Epidermal melanocyte (primary cell): ENCODE data around the gene SNAP91.
"Not testable (repeated sequence)": the region's sequence is repeated elsewhere in the genome, so short reads cannot be mapped to it uniquely, and the experiment has no call there.

Experiments used
- DNase-seq: peaks from one replicate; pipeline ENCODE4 v3.0.0; 2011; ENCODE audit warnings: low spot score; ENCODE audit not compliant: insufficient read length

Gene SNAP91, protein sequence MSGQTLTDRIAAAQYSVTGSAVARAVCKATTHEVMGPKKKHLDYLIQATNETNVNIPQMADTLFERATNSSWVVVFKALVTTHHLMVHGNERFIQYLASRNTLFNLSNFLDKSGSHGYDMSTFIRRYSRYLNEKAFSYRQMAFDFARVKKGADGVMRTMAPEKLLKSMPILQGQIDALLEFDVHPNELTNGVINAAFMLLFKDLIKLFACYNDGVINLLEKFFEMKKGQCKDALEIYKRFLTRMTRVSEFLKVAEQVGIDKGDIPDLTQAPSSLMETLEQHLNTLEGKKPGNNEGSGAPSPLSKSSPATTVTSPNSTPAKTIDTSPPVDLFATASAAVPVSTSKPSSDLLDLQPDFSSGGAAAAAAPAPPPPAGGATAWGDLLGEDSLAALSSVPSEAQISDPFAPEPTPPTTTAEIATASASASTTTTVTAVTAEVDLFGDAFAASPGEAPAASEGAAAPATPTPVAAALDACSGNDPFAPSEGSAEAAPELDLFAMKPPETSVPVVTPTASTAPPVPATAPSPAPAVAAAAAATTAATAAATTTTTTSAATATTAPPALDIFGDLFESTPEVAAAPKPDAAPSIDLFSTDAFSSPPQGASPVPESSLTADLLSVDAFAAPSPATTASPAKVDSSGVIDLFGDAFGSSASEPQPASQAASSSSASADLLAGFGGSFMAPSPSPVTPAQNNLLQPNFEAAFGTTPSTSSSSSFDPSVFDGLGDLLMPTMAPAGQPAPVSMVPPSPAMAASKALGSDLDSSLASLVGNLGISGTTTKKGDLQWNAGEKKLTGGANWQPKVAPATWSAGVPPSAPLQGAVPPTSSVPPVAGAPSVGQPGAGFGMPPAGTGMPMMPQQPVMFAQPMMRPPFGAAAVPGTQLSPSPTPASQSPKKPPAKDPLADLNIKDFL

DNA sequence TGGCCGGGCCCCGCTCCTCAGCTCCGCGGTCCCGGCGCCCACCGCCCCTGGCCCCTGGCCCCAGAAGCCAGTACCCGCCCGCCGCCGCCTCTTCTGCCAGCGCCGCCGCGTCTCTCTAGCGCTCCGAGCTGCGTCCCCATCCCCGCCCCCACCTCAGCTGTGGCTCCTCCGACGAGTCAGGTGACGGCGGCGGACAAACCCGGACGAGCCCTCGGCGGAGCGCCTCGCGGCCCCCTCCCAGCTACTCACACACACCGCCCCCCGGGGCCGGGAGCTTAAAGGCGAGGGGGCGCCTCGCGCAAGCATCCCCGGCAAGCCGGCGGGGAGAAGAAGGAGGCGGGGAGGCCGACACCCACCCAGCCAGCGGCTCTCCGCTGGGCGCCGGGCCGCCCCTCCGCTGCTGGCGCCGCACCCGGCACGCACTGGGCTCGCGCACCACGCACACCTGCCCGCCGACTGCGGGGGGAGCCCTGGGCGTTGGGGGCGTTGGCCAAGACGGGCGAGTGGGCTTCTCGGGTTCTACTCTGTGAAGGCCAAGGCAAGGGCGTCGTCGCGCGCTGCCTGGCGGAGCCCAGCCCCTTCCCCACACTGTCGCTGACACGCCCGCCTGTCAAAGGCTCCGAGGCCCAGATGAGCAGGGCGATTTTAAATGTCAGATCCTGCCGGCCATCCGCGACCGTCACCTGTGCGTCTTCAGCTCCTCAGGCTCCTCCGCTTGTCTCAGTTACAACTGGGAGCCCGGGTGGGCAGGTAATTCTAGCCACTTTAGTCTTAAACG lies at the start of gene SNAP91:
Gene SNAP91 (minus strand): TSS at position 132 of the 778 bp plus-strand sequence. CDS start 1,174 bp downstream, outside the sequence.
- DNase-seq = no peak

DNA sequence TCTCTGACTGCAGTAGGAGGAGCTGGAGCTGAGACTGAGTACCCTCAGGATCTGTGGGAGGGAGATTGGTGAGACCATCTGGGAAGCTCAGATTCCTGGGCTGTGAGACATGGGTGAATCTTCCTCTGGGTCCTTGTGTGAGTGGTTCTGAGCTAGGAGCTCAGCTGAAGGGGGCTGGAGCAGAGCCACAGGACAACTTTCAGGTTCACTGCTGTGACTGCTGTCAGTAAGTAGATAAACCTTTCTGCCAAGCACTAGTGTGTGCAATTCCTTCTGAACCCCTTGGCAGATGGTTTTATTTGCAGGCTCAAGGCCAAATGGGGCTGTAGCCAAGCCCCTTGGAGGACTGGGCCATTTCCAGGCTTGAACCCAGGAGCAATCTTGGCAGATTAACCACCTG lies 49.6 kb upstream of the SNAP91 start:
- DNase-seq = no peak

DNA sequence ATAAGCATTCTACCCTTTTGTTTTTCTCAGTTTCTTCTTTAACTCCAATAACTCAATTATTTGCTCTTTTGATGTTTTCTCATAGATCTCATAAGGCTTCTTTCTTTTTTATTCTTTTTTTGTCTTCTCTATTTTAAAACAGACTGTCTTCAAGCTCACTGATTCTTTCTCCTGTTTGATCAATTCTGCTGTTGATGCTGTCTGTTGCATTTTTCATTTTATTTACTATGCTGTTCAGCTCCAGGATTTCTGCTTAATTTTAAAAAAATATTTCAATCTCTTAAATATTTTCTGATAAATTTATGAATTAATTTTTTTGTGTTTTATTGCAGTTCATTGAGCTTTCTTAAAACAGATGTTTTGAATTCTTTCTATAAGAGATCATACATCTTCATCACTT lies 48.1 kb upstream of the SNAP91 start:
- DNase-seq = no peak

DNA sequence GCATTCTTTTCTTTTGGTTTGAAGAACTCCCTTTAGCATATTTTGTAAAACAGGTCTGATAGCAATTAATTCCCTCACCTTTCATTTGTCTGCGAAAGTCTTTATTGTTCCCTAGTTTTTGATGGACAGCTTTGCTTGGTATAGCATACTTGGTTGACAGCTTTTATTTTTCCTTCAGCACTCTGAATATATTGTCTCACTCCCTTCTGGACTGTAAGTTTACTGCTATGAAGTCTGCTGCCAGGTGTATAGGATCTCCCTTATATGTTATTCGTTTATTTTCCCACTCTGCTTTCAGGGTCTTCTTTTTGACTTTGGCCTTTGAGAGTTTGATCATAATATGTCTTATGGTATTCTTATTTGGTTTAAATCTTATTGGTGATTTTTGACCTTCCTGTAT lies 47.7 kb upstream of the SNAP91 start:
- DNase-seq = no peak

DNA sequence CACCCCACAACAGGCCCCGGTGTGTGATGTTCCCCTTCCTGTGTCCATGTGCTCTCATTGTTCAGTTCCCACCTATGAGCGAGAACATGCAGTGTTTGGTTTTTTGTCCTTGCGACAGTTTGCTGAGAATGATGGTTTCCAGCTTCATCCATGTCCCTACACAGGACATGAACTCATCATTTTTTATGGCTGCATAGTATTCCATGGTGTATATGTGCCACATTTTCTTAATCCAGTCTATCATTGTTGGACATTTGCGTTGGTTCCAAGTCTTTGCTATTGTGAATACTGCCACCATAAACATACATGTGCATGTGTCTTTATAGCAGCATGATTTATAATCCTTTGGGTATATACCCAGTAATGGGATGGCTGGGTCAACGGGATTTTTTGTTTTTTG lies 43.5 kb upstream of the SNAP91 start:
- not testable (repeated sequence) for DNase-seq

DNA sequence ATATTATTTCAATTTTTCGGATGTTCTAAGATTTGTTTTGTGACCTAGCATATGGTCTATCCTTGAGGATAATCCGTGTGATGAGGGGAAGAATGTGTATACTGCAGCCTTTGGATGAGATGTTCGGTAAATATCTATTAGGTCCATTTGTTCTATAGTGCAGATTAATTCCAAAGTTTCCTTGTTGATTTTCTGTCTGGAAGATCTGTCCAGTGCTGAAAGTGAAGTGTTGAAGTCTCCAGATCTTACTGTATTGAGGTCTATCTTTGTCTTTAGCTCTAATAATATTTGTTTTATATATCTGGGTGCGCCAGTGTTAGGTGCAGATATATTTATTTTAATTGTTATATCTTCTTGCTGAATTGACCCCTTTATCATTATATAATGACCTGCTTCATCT lies 32.2 kb upstream of the SNAP91 start:
- no peak for DNase-seq

DNA sequence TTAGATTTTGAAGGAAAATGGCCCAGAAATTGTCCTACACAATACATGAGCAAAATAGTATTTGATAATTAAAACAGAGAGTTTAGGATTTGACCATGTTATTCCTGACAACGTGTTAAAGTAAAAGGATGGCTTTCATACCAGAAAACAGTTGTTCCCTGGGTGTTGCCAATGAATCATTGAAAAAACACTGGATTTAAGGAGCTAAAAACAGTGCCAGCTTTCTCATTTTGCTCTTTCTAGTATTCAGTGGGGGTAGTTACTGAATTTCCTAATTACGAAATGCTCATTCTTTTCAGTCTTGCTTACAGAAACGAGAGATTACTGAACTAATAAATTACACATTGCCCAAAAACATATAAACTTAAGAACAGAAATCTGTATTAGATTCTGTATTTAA lies 26.6 kb upstream of the SNAP91 start:
- DNase-seq = no peak

DNA sequence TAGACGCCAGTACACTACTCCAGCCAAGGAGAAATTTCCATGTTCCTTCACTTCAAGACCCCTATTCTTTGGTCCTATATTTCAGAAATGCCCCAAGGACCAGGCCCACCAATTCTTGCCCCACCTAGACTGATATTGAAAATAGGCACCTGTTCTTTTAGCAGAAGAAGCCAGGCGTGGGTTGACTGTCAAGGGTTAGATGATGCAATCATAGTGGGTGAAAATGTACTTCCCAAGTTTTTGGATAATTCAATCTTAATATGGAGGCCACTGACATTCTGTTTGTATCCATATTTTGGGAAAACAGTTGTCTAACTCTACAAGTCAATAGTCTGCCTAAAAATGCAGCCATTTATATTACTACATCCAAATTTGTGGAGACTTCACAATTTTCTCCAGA lies 21.0 kb upstream of the SNAP91 start:
- no peak for DNase-seq

DNA sequence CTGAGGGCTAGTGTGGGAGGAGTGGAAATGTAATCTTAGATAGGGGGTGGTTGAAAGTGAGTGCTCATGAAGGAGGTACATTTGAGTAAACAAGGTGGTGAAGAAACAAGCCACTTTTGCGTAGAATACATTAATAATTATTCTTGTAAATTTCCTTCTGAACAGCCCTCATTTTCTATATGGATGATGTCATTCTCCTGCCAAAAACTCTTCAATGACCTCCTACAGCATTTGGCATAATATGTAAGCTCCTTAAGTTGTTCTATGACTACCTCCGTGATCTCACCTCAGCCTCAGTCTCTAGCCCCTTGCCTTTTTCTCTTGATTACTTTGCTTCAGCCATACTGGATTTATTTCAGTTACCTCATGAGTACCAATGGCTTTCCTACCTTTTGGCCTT lies 14.0 kb upstream of the SNAP91 start:
- no peak for DNase-seq

DNA sequence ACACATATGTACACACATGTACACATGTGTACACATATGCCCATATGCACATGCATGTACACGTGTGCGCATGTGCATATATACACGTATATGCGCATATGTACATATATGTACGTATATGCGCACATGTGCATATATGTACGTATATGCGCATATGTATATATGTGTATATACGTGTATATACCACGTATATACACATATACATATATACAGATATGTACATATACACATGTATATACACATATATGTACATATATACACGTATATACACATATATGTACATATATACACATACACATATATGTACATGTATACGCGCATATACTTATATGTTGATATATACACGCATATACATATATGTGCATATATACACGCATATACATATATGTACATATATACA lies 8.9 kb upstream of the SNAP91 start:
- DNase-seq = no peak

DNA sequence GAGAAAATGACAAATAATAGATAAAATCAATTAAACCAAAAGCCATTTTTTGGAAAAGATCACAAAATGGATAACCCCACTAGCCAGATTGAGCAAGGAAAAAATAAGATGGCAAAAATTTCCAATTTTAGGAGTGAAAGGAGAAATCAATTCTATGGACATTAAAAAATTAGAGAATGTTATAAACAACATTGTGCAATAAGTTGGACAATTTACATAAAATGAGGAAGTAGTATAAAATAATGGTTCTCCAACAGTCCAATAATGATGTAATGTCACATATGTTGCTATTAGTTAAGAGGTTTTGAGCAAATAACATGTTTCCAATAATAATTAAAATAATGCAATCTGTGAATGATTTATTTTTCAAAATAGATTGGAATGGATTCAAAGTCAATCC lies 3.1 kb upstream of the SNAP91 start:
- DNase-seq = no peak

DNA sequence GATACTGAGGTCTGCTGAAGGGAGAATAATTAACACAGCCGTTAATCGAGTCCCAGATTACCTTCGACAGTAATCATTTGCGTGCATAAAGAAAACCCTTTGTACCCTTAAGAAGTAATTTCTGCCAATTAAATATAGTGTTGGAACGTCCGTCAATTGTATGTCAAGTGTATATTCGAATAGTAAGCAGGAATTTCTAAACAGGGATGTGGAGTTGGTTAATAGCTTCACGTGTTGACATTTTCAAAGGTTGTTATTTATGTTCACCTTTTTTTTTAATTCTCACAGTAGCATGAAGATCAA lies 798 bp upstream of the SNAP91 start:
- no peak for DNase-seq

DNA sequence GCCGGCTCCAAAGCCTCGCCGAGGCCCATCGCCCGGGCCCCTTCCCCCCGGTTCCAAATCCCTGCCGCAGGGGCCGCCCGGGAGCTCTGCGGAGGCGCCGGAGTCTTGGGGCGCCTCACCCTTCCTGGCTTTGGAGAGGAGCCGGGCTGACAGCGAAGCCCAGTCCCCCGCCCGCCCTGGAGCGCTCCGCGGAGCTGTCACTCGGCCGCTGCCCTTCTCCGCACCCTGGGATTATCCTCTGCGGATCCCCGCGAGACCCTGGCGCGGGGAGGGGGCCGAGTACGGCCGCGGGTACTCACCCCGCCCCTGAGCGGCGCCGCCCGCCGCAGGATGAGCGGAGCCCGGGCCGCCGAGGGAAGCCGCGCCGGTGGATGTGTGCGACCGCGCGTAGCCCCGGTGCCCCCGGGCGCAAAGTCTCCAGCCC lies 343 bp downstream of the SNAP91 start:
- DNase-seq = no peak

DNA sequence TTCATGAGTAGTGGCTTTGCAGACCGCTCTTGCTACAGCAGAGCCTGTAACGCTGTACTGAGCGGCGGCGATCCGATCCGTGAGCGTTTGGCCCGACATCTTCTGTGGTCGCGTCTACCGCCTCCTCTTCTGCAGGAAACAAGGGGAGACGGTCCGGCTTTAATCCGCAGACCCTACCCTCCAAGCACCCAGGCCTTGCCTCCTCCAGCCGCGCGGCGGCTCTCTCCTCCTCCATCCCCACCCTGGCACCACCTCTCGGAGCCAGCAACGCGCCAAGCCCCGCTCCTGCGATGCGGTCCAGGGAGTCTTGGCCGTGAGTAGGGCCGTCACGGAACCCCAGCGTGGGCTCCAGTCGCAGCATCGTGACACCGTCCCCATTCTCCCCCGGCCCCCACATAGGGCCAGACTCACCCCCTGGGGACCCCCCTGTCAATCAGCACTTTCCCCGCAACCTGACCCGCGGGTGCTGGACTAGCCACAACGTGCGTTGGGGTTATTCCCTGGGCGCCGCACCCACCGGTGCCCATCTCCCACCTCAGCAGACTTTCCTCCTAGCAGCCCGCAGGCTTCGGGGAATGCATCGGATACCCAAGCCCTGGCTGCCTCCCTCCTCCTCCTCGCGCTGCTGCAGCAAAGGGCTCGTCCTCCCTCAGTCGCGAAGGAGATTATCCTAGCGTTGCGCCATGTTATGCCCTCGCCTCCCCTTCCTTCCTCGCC lies 914 bp downstream of the SNAP91 start:
- no peak for DNase-seq

DNA sequence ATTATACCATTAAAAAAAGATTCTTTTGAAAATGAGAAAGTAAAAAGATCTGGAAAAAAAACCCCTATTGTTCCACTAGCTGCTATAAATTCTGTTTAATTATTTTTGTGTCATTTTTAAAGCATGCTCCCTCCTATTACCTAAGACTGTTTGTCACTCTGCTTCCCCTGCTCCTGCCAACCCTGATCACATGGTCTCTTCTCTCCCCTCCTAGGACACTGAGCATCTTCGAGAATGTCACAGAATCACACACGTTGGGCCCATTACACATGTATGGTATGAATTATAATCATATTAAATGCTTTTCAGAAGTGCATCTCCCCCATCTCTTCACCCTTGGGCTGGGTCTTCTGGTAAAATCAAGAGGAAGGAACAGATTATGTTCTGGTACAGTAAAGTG lies 6.2 kb downstream of the SNAP91 start:
- DNase-seq = no peak

DNA sequence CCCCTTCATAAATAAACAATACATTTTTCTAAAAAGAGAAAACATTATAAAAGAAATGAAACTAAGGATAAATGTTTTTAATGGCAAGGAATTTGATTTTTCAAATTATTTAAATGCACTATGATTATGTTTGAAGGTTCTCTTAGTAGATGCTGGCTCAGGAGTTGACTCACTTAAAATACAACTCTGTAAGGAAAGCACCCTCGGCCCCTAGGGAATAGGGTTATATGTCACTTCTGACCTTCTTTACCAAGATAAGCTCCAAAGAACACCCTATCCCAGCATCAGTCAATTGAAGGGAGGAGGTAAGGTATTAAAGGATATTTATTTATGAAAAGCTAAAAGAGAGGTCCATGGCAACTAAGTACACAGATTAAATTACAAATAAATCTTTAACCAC lies 6.8 kb downstream of the SNAP91 start:
- DNase-seq = no peak

DNA sequence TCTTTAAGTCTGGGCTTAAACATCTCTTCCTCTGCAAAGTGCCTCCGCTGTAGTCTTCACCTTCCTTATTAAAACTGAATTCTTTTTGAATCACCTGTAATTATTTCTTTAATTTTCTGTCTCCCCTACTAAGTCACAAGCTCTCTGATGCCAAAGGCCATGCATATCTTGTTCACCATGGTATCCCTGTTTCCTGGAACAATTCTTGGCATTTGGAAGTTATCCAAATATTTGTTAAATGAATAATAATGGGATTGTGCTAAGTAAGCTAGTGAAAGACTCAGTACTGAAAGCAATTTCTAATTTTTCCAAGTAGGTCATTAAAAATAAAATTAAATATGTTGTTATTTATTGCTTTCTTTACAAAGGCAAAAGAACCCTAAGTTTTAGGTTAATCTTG lies 12.2 kb downstream of the SNAP91 start:
- DNase-seq = no peak

DNA sequence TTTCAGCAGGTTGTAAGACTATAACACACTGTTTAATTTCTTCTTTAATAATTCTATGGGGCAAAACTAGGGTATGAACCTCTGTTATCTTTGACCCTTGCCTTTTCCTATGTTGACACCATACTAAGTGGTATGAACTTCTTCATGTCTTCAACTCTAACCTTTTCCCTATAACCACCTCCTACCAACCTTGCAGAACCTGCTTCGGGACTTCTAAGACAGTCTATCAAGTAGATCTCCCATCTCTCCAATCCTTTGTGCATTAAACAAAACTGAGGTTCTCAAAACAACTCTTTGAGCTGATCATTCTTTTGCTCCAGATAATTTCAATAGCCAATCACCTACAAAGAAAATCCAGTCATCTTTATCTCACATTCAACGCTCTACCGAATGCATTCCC lies 23.4 kb downstream of the SNAP91 start:
- no peak for DNase-seq

DNA sequence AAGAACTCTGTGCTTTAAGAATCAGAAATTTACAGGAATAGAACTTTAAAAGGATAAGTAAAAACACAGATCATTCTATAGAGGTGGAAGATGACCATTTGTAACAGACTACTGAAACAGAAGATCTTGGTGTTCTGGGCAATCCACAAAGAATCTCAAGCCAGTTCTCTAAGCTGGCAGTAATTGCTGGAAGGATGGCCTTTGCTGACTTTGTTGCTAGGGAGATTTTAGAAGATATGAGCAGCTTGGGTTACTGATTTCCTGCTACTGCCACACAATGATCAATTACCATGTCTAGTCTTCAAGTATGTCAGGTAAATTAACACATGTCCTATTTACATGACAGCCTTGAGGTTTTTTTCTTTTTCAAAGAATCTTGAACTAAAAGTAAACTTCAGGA lies 31.1 kb downstream of the SNAP91 start:
- no peak for DNase-seq

DNA sequence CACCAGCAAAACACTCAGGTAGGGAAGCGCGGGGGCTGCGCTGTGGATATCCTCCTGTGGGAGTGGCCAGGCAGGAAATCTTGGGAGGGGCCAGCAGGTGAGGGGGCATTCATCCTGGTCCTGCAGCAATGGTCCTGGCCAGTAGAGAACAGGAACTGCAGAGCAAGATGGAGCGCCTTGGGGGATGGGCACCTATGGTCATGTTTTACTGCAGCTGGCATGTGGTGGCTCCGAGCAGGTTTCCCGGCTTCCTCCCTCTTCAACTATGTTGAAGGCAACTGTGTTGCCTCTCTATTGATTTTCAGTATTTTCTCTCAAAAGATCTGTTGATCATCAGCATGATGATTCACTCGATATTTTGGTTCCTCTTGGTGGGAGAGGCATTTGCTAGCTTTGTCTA lies 70.9 kb downstream of the SNAP91 start:
- DNase-seq = no peak

DNA sequence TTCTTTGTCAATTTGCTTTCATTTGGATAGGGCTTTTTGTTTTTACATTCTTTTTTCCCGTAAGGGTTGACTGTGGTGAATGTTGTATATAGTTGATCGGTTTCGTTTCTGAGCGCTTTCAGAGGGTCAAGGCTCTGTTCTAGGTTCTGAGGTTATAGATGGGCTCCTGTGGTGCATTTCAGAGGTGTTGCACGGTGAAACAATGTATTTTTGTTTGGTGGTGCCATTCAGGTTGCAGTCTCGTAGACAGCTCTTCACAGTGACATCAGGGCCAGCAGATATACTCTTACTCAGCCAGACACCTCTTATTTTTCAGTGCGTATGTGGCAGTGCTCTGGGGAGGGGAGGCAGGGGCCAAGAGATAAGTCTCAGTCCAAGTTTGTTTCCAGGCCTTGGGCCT lies 72.1 kb downstream of the SNAP91 start:
- DNase-seq = no peak
